ENCODE measurements around the gene PLCH1. TPM values are rescaled to one million over a fixed set of nuclear protein-coding genes. Genes with fewer than 3 reads are reported as not detected.
"Not testable (repeated sequence)": the region's sequence is repeated elsewhere in the genome, so short reads cannot be mapped to it uniquely, and the experiment has no call there.

Gene PLCH1
- total RNA-seq, 3 donors from 2014 or later = 0.03 to 0.08 TPM; not detected in 1

DNA sequence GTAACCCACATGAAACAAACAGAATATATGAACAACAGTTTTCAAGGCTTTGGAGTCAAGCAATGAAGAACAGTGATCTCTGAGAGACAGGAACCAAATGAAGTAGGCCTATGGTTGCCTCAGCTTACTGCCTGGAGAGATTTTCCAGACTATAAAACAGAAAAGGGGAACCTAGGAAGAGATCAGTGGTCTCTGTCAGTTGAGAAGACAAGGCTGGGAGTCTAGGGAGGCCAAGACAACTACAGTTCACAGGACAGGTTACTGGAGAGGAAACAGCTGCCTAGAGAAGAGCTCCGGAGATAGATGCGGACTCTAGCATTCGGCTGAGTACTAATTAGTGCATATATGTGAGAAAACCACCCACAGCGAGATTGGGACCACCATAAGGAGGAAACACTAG is 87.7 kb downstream of the PLCH1 start:
- H3K9me3 Mint-ChIP-seq = no peaks in the 10 kb centered on the region
- ATAC-seq (no peak), DNase-seq (no peak)
- no peak overlapping the region for H3K4me3 Mint-ChIP-seq
- peaks cover 3% of the 10 kb centered on the region for H3K27me3 Mint-ChIP-seq (ENCODE audit: low read depth)
- H3K36me3 Mint-ChIP-seq (ENCODE audit: insufficient read depth) = no peaks in the 10 kb centered on the region
- no peaks in the 10 kb centered on the region for H3K4me1 Mint-ChIP-seq (ENCODE audit: low read depth)

DNA sequence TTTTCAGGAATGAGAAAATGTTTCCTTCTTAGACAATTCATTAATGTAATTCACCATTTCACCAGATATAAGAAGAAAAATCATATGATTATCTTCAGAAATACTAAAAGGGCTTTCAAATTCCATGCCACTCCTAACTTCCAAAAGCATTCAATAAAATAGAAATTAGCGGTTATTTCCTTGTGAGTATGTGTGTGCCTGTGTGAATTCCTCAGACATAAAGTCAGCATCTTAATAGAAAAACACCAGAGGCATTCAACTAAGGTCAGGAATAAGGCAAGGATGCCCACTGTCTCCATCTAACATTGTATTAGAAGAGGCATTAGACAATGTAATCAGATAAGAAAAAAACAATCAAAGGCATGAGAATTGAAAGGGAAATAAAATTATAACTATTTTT is 88.4 kb downstream of the PLCH1 start:
- DNase-seq = no peak
- peaks cover 3% of the 10 kb centered on the region for H3K27me3 Mint-ChIP-seq (ENCODE audit: low read depth)
- H3K4me1 Mint-ChIP-seq (ENCODE audit: low read depth) = no peaks in the 10 kb centered on the region
- H3K4me3 Mint-ChIP-seq = no peak overlapping the region
- ATAC-seq = no peak
- H3K9me3 Mint-ChIP-seq = no peaks in the 10 kb centered on the region
- H3K36me3 Mint-ChIP-seq (ENCODE audit: insufficient read depth) = no peaks in the 10 kb centered on the region

DNA sequence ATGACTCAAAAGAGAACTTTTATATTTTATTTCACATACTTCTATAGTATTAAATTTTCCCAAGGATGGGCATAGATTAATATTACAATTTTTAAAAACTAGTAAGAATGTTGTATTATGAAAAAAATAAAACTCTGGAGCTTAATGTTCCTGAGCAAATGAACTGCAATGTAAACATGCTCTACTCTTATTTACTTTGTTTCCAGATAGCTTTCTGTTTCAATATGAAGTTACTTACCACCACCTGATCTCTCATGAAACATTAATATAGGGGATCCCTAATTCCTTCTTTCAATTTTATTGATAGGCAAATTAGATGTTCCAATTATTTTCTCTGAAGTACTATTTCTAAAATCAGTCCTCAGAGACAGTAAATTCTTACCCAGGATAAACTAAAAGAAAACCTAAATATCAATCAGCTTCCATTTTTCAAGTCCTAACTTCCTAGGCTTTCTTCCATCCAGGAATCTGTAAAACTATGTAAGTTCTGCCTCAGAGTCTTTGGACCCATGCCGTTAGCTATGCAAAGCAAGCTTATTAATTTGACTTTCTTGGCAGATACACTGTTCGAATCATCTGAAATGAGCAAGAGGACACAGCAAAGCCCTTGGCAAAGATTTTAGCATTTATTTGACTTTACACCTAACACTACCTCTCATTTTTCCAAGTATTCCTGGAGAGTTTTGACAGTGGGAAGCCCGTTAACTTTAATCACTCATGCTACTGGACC is 93.2 kb downstream of the PLCH1 start:
- no peaks in the 10 kb centered on the region for H3K36me3 Mint-ChIP-seq (ENCODE audit: insufficient read depth)
- ATAC-seq = no peak

DNA sequence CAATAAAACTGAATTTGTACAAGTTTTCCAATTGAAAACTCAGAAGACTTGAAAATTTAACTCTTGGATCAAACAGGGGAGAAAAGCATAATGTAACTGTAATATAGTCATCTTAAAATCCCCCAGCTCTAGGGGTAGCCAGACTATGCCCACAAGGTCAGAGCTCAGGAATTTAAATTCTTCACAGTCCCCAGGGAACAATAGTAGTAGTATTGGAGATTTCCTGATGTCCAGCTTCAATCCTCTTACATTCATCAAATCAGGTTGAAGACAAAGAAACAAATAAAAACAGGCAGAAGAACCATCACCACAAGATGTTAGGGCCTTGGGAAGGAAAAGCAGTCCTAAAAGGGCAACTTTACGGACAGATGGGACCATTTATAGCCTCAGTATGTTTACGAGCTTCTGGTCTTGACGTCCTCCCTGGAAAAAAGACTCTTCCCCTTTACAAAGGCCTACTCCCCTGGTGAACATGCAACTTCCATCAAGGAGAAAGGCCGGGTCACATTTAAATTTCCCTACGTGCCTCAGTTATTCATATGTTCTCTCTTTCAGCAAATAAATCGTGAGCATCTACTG is 96.8 kb downstream of the PLCH1 start:
- no peak overlapping the region for H3K4me3 Mint-ChIP-seq

More for the DNA sequence above, 93.2 kb downstream of the PLCH1 start:
- Mint-ChIP-seq H3K4me1 (ENCODE audit: low read depth) (no peaks in the 10 kb centered on the region), H3K27me3 (ENCODE audit: low read depth) (no peaks in the 10 kb centered on the region), H3K4me3 (no peak overlapping the region), H3K9me3 (no peaks in the 10 kb centered on the region)
- no peak for DNase-seq

DNA sequence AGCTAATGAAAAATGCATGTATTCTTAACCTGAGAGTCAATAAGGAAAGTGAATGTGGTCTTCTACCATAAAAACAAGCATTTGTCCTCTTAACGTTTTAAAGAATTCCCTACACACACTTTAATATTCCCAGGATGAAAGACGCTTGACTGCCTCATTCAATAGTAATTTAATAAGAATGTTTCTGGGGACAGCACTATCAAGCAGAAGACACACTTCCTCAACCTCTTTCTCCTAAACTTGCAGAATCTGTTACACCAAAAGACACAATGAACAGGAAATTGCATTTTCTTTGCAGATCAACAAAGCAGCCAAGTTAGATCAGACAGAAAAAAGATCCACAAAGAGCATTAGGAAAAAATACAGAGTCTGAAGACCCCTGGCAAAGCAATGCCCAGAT is 97.7 kb downstream of the PLCH1 start:
- no peak for DNase-seq

More for the DNA sequence above, 96.8 kb downstream of the PLCH1 start:
- H3K4me1 Mint-ChIP-seq (ENCODE audit: low read depth) = no peaks in the 10 kb centered on the region
- H3K36me3 Mint-ChIP-seq (ENCODE audit: insufficient read depth) = no peaks in the 10 kb centered on the region
- H3K9me3 Mint-ChIP-seq = no peaks in the 10 kb centered on the region
- ATAC-seq (no peak), DNase-seq (no peak)
- H3K27me3 Mint-ChIP-seq (ENCODE audit: low read depth) = no peaks in the 10 kb centered on the region

DNA sequence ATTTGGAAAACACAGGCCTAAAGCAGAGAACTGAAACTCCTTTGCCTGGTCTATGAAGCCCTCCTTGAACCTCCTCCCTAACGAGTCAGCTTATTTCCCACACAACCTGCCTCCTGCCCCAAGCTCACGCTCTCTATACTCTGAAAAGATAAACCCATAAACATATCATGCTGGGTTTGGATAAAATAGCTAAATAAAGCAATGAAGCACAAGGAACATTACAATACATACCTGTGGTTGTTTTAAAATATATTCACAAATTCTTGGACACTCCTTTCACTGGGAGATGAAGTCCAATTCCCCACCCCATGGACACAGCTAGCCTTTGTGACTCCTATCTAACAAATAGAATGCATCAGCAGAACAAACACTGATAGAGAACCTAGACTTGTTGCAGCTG is 98.2 kb downstream of the PLCH1 start:
- Mint-ChIP-seq H3K9me3 (no peaks in the 10 kb centered on the region), H3K36me3 (ENCODE audit: insufficient read depth) (no peaks in the 10 kb centered on the region), H3K4me3 (no peak overlapping the region), H3K27me3 (ENCODE audit: low read depth) (no peaks in the 10 kb centered on the region), H3K4me1 (ENCODE audit: low read depth) (no peaks in the 10 kb centered on the region)
- ATAC-seq (no peak), DNase-seq (no peak)

More for the DNA sequence above, 97.7 kb downstream of the PLCH1 start:
- Mint-ChIP-seq H3K27me3 (ENCODE audit: low read depth) (no peaks in the 10 kb centered on the region), H3K9me3 (no peaks in the 10 kb centered on the region), H3K4me3 (no peak overlapping the region), H3K36me3 (ENCODE audit: insufficient read depth) (no peaks in the 10 kb centered on the region), H3K4me1 (ENCODE audit: low read depth) (no peaks in the 10 kb centered on the region)
- no peak for ATAC-seq

DNA sequence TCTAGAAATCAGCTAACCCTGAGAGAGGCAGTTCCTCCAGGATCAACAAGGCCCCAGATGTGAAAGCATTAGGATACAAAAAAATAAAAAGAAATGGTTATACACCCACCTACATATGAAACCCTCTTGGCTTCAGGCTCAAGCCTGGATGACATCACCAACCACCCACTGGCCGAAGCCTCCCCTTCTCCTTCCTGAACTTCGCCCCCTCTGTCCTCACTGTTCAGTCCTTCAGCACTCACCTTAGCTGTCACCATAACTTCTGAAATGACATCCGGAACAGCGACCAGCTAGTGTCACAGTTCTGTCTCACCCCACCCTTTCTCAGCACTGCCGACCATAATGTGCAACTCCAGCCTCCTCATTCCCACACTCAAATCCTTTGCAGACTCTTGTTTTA is 98.7 kb downstream of the PLCH1 start:
- Mint-ChIP-seq H3K4me3 (no peak overlapping the region), H3K27me3 (ENCODE audit: low read depth) (no peaks in the 10 kb centered on the region), H3K9me3 (no peaks in the 10 kb centered on the region), H3K4me1 (ENCODE audit: low read depth) (no peaks in the 10 kb centered on the region), H3K36me3 (ENCODE audit: insufficient read depth) (no peaks in the 10 kb centered on the region)
- no peak for ATAC-seq
- no peak for DNase-seq

DNA sequence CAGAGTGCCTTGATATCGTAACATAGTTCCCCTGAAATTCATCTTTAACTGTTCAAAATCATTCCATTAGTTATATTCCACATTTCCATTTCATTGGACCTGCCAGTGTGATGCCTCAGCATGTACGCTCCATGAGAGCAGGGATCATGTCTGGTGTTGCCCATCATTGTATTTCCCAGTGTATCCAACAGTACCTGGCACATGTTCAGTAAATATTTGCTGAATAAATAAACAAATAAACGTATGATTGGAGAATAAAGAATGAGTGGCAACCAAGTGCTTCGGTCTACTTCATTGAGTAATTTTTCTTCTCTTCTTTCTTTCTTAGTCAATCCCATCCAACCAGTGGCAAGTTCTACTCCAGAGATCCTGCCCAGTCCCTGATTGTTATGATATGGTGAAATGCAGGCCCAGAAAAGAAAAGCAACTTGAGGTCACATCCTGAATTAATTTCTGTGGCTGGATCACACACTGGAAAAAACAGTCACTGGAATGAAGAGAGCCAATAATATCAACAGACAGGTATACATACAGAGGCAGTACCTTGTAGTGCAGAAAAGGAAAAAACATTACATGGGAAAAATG is 101.2 kb downstream of the PLCH1 start:
- ATAC-seq (no peak), DNase-seq (no peak)
- Mint-ChIP-seq H3K4me3 (no peak overlapping the region), H3K36me3 (ENCODE audit: insufficient read depth) (no peaks in the 10 kb centered on the region), H3K4me1 (ENCODE audit: low read depth) (no peaks in the 10 kb centered on the region), H3K27me3 (ENCODE audit: low read depth) (no peaks in the 10 kb centered on the region), H3K9me3 (no peaks in the 10 kb centered on the region)

DNA sequence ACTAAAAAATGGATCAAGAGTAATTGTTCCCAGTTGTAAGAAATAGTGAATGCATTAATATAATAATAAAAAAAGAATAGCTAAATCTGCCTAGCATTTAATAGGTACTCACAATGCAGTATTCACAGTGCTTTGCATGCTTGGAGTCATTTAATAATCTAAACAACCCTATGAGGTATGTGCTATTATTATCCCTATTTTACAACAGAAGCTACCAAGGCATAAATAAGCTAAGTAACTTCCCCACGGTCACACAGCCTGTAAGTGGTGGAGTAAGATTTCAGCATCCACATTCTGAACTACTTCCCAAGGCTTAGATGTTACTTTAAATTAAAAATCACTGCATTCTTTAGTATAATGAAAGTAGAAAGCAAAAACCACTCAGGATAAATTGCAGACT is 102.9 kb downstream of the PLCH1 start:
- Mint-ChIP-seq H3K36me3 (ENCODE audit: insufficient read depth) (no peaks in the 10 kb centered on the region), H3K4me3 (no peak overlapping the region), H3K4me1 (ENCODE audit: low read depth) (no peaks in the 10 kb centered on the region), H3K9me3 (no peaks in the 10 kb centered on the region), H3K27me3 (ENCODE audit: low read depth) (no peaks in the 10 kb centered on the region)
- DNase-seq = no peak
- ATAC-seq = no peak

DNA sequence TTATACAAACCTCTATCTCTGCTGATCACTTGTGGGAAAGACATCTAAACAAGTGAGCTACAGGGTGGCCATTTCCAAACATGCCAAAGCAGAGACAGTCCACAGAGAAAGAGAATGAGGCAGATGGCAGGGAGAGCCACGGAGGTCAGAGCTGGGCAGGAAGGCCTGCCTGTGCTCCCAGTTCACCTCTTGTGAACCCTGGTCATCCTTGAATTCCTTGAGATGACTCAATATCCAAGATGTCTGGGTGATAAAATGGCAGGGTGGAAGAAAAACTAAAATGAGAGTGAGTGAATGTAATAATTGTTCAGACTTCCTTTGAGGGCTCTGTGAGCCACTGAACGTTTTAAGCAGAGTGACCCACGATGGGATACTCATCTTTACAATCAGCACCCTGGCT is 104.8 kb downstream of the PLCH1 start:
- ATAC-seq = no peak
- Mint-ChIP-seq H3K4me3 (no peak overlapping the region), H3K9me3 (no peaks in the 10 kb centered on the region), H3K36me3 (ENCODE audit: insufficient read depth) (no peaks in the 10 kb centered on the region), H3K4me1 (ENCODE audit: low read depth) (no peaks in the 10 kb centered on the region), H3K27me3 (ENCODE audit: low read depth) (no peaks in the 10 kb centered on the region)
- DNase-seq = no peak

DNA sequence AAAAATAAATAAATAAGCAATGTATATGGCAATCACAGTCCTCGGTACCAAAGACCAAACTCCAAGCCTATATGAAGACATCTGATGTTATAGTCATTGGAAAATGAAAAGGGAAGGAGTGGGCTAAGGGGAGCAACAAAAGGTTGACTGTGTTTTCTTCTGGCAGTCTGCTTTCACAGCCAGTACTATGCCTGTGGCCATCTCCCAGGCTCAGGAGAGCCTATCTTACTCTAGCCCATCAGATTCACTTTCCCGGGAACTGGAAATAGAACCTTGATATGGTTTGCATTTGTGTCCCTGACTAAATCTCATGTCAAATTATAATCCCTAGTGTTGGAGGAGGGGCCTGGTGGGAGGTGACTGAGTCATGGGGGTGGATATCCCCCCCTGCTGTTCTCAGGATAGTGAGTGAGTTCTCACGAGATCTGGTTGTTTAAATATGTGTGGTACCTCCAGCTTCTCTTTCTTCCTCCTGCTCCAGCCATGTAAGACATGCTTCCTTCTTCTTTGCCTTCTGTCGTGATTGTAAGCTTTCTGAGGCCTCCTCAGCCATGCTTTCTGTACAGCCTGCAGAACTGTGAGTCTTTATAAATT is 105.3 kb downstream of the PLCH1 start:
- no peak for ATAC-seq
- Mint-ChIP-seq H3K4me3 (no peak overlapping the region), H3K9me3 (no peaks in the 10 kb centered on the region)

DNA sequence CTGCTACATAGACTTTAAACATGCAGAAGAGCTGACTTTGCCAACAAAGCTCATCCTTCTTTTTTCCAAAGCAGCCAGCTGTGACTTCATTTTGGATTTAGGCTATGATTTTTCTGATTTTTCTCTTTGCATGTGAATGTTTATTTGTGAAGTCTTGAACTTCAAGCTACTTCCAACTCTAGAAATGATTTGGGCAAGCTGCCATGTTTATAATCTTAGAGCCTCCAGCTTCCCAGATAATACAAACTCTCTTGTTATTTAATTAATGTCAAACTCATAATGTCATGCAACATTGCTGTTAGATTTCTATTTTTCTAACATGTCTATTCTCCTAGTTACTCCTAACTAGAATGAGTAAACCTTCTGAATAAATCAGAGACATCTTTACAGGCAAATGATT is 106.4 kb downstream of the PLCH1 start:
- ATAC-seq; H3K27me3 Mint-ChIP-seq (ENCODE audit: low read depth); H3K36me3 Mint-ChIP-seq (ENCODE audit: insufficient read depth); H3K4me1 Mint-ChIP-seq (ENCODE audit: low read depth); H3K9me3 Mint-ChIP-seq; H3K4me3 Mint-ChIP-seq; DNase-seq: not testable (repeated sequence)

More for the DNA sequence above, 105.3 kb downstream of the PLCH1 start:
- H3K36me3 Mint-ChIP-seq (ENCODE audit: insufficient read depth) = no peaks in the 10 kb centered on the region
- no peaks in the 10 kb centered on the region for H3K4me1 Mint-ChIP-seq (ENCODE audit: low read depth)
- no peak for DNase-seq
- no peaks in the 10 kb centered on the region for H3K27me3 Mint-ChIP-seq (ENCODE audit: low read depth)

DNA sequence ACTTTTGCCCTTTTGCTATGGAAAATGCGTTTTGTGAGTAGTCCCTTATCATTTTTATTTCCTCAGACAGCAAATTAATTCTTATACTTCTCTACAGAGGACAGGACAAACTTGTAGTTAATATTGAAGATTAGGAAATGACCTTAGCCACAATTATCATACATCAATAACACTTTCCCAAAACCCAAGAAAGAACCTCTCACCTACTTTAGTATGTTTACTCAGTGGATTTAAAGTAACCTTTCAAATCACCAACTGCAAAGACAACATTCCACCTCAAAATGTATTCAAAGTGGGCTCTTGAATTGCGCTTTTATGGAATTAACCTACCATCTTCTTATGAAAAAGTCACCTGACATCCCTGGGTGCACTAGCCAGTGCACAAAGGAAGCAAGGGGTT is 107.3 kb downstream of the PLCH1 start:
- ATAC-seq = no peak
- no peak for DNase-seq
- Mint-ChIP-seq H3K9me3 (no peaks in the 10 kb centered on the region), H3K36me3 (ENCODE audit: insufficient read depth) (no peaks in the 10 kb centered on the region), H3K27me3 (ENCODE audit: low read depth) (no peaks in the 10 kb centered on the region), H3K4me3 (no peak overlapping the region), H3K4me1 (ENCODE audit: low read depth) (no peaks in the 10 kb centered on the region)

DNA sequence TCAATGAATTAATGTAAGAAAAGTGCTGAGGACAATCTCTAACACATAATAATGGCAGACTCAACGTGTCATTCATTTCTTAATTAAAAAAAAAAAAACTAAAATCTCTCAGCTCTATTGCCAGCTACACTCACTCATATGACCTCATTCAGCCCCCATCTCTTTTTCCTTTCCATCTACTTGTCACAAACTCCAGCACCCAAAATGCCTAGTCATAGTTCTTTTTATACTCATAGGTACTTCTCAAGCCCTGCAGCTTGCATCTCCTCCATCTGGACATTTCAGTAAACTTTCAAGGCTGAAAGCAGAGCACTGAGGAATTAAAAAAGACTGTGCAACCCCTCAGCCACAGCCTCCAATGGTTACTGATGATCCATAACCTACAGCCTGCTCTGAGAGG is 109.8 kb downstream of the PLCH1 start:
- DNase-seq (no peak), ATAC-seq (no peak)
- Mint-ChIP-seq H3K36me3 (ENCODE audit: insufficient read depth) (no peaks in the 10 kb centered on the region), H3K27me3 (ENCODE audit: low read depth) (no peaks in the 10 kb centered on the region), H3K9me3 (no peaks in the 10 kb centered on the region), H3K4me1 (ENCODE audit: low read depth) (no peaks in the 10 kb centered on the region), H3K4me3 (no peak overlapping the region)

Data from activated T-cell treated with anti-CD3 and anti-CD28 coated beads, Interleukin-2, amount 50 U/mL, for 4 hours (primary cell).